CD4-positive, alpha-beta T cell treated with Interleukin-17A for 4 hours (primary cell): ENCODE data around the gene VNN1.
"Not testable (repeated sequence)": the region's sequence is repeated elsewhere in the genome, so short reads cannot be mapped to it uniquely, and the experiment has no call there.

Experiments
- DNase-seq: peaks from one replicate; pipeline ENCODE4 v3.0.0-alpha.2; 2020; ENCODE audit warnings: mixed read lengths

VNN1 gene

GRCh38 chr6:132719736-132720448 is 6.0 kb upstream of the VNN1 start:
- no peak for DNase-seq

DNA sequence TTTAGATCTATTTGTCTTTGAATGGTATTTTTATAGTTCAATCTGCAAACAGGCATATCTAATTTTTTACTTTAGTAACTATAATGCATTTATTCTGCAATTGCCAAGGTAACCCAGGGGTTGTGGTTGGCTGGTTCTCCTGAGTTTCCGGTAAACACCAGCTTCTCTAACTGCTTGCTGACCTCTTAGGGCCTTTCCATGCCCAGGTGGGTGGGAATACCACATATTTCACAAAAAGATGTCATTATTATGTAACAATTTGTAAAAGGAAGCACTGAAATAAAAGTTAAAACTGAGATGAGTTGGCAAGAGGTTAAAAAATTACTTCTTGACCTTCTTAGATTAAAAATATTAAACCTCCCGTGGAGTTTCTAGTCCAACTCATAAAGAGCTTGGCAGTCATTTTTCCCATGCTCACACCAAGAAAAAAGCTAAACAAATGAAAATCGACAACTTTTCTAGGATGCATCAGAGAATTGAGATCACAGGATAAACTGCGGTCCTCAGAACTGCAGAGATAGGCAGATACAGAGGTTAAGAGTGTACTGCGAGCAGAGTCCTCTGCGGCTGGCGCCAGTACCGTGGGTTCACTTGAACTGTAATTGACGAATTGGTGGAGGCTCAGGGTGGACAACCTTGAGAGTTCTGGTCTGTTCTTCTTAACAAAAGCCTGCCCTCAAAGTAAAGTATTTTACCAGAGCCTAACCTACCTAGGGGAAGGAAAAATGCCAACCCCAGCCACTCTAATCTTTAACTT is 2.2 kb upstream of the VNN1 start:
- DNase-seq, result no peak

GRCh38 chr6:132715204-132715603 is 1.3 kb upstream of the VNN1 start:
- no peak for DNase-seq

DNA sequence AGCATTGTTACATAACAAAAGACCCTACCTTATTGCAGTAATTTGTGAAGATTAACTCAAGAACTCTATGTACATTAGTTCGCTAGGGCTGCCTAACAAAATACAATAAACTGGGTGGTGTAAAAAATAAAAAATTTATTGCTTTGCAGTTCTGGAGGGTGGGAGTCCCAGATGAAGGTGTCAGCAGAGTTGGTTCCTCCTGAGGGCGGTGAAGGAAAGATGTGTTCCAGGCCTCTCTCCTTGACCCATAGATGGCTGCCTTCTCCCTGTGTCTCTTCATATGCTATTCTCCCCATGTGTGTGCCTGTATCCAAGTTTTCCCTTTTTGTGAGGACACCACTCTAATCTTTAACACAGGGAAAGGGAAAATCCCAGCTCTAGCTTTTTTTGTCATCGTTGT is 305 bp upstream of the VNN1 start:
- no peak for DNase-seq

- DNase-seq, result no peak
These were observed 1.5 kb downstream of the VNN1 start for GRCh38 chr6:132712366-132712765.

- DNase-seq, result no peak
These were observed 5.1 kb downstream of the VNN1 start for GRCh38 chr6:132708771-132709170.

GRCh38 chr6:132708002-132708401 is 5.9 kb downstream of the VNN1 start:
- no peak for DNase-seq

GRCh38 chr6:132706756-132707155 is 7.1 kb downstream of the VNN1 start:
- DNase-seq, result not testable (repeated sequence)

DNA sequence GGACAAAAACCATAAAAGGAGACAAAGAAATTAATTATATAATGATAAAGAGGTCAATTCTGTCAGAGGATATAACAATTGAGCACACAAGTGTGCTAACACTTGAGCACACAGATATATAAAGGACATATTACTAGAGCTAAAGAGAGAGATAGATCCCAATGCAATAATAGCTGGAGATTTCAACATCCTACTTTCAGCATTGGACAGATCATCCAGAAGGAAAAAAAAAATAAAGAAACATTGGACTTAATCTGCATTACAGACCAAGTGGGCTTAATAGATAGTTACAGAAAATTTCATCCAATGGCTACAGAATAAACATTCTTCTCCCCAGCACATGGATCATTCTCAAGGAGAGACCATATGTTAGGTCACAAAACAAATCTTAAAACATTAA is 9.9 kb downstream of the VNN1 start:
- no peak for DNase-seq

DNA sequence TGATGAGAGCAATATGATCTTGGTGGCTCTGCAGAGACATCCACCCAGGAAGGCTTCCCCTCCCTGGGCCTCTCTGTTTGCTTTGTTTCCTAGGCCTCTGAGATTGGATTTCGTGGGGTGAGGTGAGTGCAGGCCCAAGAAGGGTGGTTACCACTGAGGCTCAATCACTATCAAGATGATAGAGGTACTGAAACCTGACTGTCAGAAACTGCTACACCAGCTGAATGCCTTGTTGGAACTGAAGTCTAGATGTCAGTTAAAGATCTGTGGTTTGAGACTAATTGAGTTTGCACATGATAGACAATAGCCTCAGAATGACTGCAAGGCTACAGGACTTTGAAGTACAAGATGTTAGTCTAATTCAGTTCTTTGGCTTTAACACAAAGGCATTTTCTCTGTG is 15.2 kb downstream of the VNN1 start:
- DNase-seq, result no peak

- DNase-seq, result no peak
These were observed 18.1 kb downstream of the VNN1 start for GRCh38 chr6:132695773-132696172.

GRCh38 chr6:132693478-132693877 is 20.4 kb downstream of the VNN1 start:
- DNase-seq, result no peak

DNA sequence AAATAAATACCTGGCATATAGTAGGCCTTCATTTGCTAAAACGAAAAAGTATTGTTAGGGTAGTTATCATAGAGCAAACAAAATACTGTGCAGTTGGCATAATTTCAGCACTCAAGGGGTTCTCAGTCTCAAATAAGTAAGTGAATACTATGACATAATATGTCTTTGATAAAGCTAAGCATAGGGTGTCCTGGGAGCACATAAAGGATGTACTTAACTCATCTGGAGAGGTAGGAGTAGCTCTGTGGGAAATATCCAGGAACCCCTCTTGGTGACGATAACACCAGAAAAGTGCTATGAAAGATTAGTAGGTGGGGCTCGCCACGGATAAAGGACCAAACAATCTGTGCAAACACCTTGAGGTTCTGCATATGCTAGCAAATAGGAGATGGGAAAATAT is 23.2 kb downstream of the VNN1 start:
- no peak for DNase-seq

DNA sequence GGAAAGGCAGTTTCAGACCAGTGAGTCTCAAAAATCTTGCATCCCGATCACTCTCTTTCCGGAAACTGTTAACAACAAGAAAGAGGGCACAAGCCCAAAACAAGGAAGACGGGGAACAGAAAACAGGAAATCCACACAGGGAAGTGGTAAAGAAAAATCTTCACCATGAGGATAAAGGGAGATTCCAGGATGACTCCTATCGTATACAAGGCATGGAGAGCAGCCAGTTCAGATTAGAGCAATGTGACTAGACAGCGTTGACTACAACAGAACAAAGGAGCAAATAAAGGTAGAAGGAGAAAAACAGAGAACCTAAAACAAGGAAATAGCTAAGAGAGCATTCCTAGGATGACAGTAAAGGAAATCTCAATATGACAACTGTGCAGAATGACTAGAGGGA is 26.5 kb downstream of the VNN1 start:
- DNase-seq, result no peak

DNA sequence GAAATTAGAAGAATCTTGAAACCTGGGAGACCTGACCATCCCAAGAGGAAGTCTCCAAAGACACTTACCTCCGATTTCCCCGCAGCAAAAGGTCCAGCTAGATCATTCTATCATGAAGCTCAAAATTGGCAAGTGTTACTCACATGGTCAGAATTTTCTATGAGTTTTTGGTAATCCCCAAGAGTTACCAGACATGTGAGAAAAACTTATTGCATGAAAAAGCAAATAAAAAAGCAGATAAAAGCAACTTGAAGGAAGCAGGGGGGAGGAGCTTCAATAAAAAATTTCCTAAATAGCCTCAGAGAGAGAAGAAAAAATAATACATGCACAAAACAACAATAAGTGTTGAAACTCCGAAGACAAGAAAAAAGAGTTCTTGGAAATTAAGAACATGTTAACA is 27.3 kb downstream of the VNN1 start:
- no peak for DNase-seq

DNA sequence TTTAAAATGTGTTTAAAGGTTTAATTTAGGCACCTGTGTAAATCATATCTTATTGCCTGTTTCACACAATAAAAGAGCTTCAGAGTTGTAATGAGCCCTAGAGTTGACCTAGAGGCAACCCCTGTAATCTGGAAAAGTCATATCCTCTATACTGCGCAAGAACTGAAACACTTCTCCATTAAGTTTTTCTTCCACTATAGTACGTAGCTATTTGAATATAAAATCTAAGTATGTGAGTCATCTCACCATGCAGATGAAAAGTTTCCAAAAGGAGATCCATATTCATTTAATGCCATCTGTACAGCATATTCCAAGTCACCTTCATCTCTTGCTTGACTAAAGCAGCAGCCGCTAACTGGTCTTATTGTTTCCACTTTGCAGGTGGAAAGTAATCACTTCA is 28.8 kb downstream of the VNN1 start:
- no peak for DNase-seq

DNA sequence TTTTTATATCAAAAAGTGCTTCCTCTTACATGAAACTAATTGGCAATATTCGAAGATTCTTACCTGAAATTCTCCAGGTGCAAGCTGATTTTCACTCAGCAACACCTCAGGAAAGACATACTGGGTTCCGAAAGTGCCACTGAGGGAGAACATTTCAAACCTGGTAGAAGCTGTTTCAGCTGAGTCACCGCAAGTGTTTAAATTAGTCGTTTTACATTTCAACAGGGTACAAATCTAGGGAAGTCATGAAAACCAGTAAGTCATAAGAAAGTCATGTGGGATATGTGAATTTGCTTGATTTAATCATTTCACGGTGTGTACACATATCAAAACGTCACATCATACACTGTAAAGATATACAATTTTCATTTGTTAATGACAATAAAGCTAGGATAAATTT is 29.6 kb downstream of the VNN1 start:
- no peak for DNase-seq

GRCh38 chr6:132683543-132683942 is 30.3 kb downstream of the VNN1 start:
- DNase-seq, result no peak

DNA sequence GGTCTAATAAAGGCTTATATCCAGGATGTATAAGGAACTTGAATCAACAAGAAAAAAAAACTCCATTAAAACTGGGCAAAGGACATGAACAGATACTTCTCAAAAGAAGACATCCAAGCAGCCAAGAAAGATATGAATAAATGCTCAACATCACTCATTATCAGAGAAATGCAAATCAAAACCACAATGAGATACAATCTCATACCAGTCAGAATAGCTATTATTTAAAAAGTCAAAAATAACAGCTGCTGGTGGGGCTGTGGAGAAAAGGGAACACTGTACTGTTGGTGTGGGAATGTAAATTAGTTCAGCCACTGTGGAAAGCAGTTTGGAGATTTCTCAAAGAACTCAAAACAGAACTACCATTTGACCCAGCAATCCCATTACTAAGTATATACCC is 34.8 kb downstream of the VNN1 start:
- DNase-seq, result not testable (repeated sequence)

DNA sequence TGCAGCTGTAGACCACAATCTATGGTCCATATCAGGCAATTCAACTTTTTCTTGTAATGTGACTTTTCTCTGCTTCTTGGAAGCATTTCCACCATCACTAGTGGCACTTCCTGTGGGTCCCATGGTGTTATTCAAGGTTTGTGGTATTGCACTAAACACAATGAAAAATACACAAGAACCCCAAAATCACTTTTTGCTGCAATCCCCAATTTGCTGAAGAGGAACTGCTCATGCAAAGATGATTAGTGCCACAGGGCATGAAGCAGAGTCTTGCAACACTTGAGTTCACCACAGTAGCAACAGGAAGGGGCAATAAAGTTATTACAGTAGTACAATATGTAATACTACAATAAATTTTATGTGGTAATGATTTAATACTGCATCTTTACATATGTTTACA is 38.1 kb downstream of the VNN1 start:
- DNase-seq, result no peak

GRCh38 chr6:132675002-132675401 is 38.9 kb downstream of the VNN1 start:
- DNase-seq, result no peak

DNA sequence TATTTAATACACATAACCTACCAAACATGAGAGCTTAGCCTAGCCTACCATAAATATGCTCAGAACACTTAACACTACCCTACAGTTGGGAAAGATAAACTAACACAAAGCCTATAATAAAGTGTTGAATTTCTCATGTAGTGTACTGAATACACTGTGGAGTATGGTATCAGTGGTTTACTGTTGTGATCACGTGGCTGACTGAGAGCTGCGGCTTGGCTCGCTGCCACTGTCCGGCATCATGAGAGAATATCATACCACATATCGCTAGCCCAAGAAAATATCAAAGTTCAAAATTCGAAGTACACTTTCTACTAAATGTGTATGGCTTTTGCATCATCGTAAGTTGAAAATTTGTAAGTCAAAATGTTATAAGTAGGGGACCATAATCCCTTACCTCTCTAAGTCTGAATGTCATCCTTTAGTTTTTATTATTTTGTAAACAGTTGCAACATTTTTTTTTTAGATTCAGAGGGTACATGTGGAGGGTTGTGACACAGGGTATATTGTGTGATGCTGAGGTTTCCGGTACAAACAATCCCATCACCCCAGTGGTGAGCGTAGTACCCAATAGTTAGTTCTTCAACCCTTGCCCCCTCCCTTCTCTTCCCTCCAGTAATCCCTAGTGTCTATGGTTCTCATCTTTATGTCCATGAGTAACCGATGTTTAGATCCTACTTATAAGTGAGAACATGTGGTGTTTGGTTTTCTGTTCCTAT is 40.3 kb downstream of the VNN1 start:
- no peak for DNase-seq

DNA sequence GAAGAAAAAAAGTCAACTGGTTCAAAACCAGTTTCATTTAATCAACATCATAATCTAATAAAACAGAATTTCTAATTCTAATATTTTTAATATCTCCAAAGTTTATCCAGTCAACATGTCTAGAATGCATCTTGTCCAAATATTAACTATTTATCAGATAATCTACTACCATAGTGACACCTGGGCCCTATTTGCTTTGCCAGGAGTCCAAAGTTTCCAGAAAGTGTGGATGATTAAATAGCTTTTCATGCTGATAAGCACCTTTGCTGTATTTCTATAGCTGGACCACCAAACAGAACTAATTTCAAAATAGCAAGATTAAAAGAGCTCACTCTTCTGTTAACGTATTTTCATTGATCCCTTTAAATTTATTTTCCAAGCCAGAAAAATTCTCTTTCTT is 42.6 kb downstream of the VNN1 start:
- no peak for DNase-seq

DNA sequence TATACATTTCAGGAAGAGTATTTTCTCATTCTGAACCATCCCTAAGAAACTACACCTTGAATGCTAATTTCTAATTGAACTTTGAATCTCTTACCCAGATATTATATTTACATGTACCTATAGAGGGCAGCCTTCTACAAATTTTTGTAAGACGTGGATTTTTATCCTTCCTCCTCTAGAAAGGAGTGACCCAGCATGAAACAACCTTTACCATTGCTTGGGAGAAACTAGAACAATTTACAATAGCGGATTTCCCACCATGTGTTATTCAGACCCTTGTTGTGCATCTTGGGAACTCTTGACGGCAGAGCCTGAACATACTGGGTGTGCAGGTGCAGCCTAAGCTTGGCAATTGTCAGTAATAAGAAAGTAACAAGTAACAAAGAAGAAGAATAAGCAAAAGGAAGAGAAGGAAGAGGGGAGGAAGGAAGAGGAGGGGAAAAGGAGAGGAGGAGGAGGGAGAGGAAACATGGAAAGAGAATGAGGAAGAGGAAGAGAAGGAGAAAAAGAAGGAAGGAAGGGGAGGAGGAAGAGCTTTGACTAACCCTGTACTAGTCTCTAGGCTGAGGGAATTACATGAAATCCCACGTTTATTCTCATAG is 44.1 kb downstream of the VNN1 start:
- no peak for DNase-seq
